K562 (cell line): ENCODE data around the gene TMEM69.
A peak's percentile ranks its signal among the peaks of the same experiment; 100 is the strongest.

Source experiments
- CBX3 ChIP-seq, 2 experiments: IDR thresholded peaks; 1 replicate in 1 of 2; 2 replicates in 1 of 2; pipeline ENCODE4 v1.6.1; 2012; ENCODE audit warnings: inconsistent platforms in 2 of 2, low read length in 2 of 2, borderline replicate concordance in 1 of 2, control low read depth in 1 of 2
- CTCF ChIP-seq, 3 experiments: IDR thresholded peaks in 2 of 3; conservative IDR thresholded peaks in 1 of 3; 2 replicates each; pipeline ENCODE4 v1.5.1; 2011 to 2012; ENCODE audit warnings: low read length in 3 of 3, mild to moderate bottlenecking in 3 of 3, control low read depth in 2 of 3, improper control_type of control experiment in 1 of 3, inconsistent platforms in 1 of 3, low read depth in 1 of 3, mixed read lengths in 1 of 3, moderate library complexity in 1 of 3; ENCODE audit not compliant: insufficient read depth in 2 of 3
- HOMEZ ChIP-seq: fragments of 250-450 bp; sonication (Bioruptor Pico); IDR thresholded peaks from 2 replicates; pipeline ENCODE4 v1.4.0; 2020; ENCODE audit warnings: mild to moderate bottlenecking, moderate library complexity
- POLR2A ChIP-seq: fragments of 450-650 bp; conservative IDR thresholded peaks from 2 replicates; pipeline ENCODE4 v1.6.1; 2016
- RAD21 ChIP-seq, 2 experiments: fragments of 250-450 bp in 1 of 2; fragments of 450-650 bp in 1 of 2; sonication (Bioruptor Pico) in 1 of 2; formaldehyde crosslinking in 1 of 2; IDR thresholded peaks in 1 of 2; conservative IDR thresholded peaks in 1 of 2; 2 replicates each; pipeline versions ENCODE4 v1.4.0 to v1.8.0; 2020 to 2022; ENCODE audit warnings: mild to moderate bottlenecking in 2 of 2, moderate library complexity in 1 of 2
- SIX5 ChIP-seq, 2 experiments: IDR thresholded peaks; 2 replicates each; pipeline ENCODE4 v1.6.1; 2011; ENCODE audit warnings: low read length in 2 of 2, borderline replicate concordance in 1 of 2, low read depth in 1 of 2, mild to moderate bottlenecking in 1 of 2, moderate library complexity in 1 of 2; ENCODE audit not compliant: insufficient read depth in 1 of 2

DNA sequence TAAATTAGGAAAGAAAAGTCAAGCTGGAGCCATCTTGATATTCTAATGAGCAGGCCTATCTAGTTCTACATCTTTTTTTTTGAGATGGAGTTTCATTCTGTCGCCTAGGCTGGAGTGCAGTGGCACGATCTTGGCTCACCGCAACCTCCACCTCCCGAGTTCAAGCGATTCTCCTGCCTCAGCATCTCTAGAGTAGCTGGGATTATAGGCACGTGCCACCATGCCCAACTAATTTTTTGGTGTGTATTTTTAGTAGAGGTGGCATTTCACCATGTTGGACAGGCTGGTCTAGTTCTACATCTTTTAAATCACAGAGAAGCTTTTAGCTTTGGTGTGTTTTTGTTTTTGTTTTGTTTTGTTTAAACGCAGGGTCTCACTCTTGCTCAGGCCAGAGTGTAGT is 6.8 kb downstream of the TMEM69 start:
- TF ChIP-seq CBX3 (IDR thresholded peaks at IDR 0.05; ENCODE audit: borderline replicate concordance in 1 of 2, low read length in 2 of 2) = no peak
- TF ChIP-seq HOMEZ = no peak
- TF ChIP-seq RAD21 (CRISPR knock-in tag; conservative IDR thresholded peaks at IDR 0.05 in 1 of 2, IDR thresholded peaks at IDR 0.05 in 1 of 2) = no peak
- TF ChIP-seq POLR2A = peak; percentile 76
- no peak for TF ChIP-seq CTCF (IDR thresholded peaks at IDR 0.05 in 2 of 3, conservative IDR thresholded peaks at IDR 0.05 in 1 of 3; ENCODE audit: insufficient read depth in 2 of 3, low read depth in 1 of 3, low read length in 3 of 3)
- no peak for TF ChIP-seq SIX5 (IDR thresholded peaks at IDR 0.05; ENCODE audit: borderline replicate concordance in 1 of 2, insufficient read depth in 1 of 2, low read depth in 1 of 2, low read length in 2 of 2)
